ENCODE results near the gene RPL41. TPM values are rescaled to one million over a fixed set of nuclear protein-coding genes. Genes with fewer than 3 reads are reported as not detected.

The RPL41 gene
- total and polyA plus RNA-seq, 9 of the 15 experiments (the other 6 are each of a cell fraction or from before 2014, with no cell fraction given), result 3,403 to 11,276 (median 5,604) TPM

DNA sequence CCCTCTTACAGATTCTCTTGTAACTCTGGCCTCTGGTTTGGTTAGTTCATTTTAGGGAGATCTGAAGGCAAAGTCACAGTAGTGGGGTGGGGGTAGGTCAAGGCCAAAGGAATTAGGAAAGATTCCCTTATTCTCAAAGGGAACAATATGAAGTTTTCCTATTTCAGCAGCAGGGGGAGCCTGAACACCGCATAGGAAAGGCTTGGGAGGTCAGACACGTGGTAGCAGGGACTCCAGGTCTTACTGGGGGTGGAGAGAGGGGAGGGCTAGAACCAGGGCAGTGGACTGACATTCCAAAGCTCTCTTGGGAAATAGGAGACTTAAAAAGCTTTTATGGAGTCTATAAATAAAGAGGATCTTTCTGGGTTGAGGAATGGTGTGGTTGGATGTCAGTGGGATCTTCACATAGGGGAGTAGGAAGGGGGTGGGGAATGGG, 2.9 kb downstream of the RPL41 start (continued):
- TF ChIP-seq, protein P1, sequence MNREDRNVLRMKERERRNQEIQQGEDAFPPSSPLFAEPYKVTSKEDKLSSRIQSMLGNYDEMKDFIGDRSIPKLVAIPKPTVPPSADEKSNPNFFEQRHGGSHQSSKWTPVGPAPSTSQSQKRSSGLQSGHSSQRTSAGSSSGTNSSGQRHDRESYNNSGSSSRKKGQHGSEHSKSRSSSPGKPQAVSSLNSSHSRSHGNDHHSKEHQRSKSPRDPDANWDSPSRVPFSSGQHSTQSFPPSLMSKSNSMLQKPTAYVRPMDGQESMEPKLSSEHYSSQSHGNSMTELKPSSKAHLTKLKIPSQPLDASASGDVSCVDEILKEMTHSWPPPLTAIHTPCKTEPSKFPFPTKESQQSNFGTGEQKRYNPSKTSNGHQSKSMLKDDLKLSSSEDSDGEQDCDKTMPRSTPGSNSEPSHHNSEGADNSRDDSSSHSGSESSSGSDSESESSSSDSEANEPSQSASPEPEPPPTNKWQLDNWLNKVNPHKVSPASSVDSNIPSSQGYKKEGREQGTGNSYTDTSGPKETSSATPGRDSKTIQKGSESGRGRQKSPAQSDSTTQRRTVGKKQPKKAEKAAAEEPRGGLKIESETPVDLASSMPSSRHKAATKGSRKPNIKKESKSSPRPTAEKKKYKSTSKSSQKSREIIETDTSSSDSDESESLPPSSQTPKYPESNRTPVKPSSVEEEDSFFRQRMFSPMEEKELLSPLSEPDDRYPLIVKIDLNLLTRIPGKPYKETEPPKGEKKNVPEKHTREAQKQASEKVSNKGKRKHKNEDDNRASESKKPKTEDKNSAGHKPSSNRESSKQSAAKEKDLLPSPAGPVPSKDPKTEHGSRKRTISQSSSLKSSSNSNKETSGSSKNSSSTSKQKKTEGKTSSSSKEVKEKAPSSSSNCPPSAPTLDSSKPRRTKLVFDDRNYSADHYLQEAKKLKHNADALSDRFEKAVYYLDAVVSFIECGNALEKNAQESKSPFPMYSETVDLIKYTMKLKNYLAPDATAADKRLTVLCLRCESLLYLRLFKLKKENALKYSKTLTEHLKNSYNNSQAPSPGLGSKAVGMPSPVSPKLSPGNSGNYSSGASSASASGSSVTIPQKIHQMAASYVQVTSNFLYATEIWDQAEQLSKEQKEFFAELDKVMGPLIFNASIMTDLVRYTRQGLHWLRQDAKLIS (CRISPR knock-in tag; IDR thresholded peaks at IDR 0.05), result no peak
- TF ChIP-seq RHOXF2B (CRISPR knock-in tag; conservative IDR thresholded peaks at IDR 0.05), result no peak
- no peak for TF ChIP-seq GATA2 (CRISPR knock-in tag; IDR thresholded peaks at IDR 0.05)
- TF ChIP-seq TOE1 (IDR thresholded peaks at IDR 0.05; ENCODE audit: borderline replicate concordance), result peak; percentile 64; the same call in 1 of the 2 replicates
- TF ChIP-seq TOE1 (CRISPR knock-in tag; IDR thresholded peaks at IDR 0.05; ENCODE audit: borderline replicate concordance, low read depth), result no peak
- TF ChIP-seq, protein P2, sequence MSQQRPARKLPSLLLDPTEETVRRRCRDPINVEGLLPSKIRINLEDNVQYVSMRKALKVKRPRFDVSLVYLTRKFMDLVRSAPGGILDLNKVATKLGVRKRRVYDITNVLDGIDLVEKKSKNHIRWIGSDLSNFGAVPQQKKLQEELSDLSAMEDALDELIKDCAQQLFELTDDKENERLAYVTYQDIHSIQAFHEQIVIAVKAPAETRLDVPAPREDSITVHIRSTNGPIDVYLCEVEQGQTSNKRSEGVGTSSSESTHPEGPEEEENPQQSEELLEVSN (IDR thresholded peaks at IDR 0.05; ENCODE audit: borderline replicate concordance in 1 of 2, extremely low read depth in 1 of 2, insufficient read depth in 1 of 2, insufficient read length in 1 of 2, low read depth in 1 of 2, low read length in 1 of 2, poor library complexity in 1 of 2, severe bottlenecking in 1 of 2), result peak in 1 of 2 experiments; percentile 35
- peak in 1 of 2 experiments; percentile 63; a peak in 1 of 4 replicates for TF ChIP-seq HDAC1 (IDR thresholded peaks at IDR 0.05)
- TF ChIP-seq, protein P3, sequence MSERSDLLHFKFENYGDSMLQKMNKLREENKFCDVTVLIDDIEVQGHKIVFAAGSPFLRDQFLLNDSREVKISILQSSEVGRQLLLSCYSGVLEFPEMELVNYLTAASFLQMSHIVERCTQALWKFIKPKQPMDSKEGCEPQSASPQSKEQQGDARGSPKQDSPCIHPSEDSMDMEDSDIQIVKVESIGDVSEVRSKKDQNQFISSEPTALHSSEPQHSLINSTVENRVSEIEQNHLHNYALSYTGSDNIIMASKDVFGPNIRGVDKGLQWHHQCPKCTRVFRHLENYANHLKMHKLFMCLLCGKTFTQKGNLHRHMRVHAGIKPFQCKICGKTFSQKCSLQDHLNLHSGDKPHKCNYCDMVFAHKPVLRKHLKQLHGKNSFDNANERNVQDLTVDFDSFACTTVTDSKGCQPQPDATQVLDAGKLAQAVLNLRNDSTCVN (CRISPR knock-in tag; IDR thresholded peaks at IDR 0.05), result no peak
- TF ChIP-seq BRD9 (IDR thresholded peaks at IDR 0.05; ENCODE audit: low read depth, partially characterized antibody), result peak; percentile 80
- no peak for TF ChIP-seq PRPF4 (IDR thresholded peaks at IDR 0.05; ENCODE audit: insufficient read depth, low read depth, low read length, poor library complexity, severe bottlenecking)
- TF ChIP-seq GTF2E2 (tag; IDR thresholded peaks at IDR 0.05), result no peak
- peak; percentile 86 for TF ChIP-seq RAD51 (IDR thresholded peaks at IDR 0.05; ENCODE audit: borderline replicate concordance, low read depth)
- peak; percentile 64; the same call in 1 of the 2 replicates for TF ChIP-seq XRCC5 (IDR thresholded peaks at IDR 0.05; ENCODE audit: low read depth, low read length)
- TF ChIP-seq NCOR1 (IDR thresholded peaks at IDR 0.05), result no peak
- peak; percentile 50; the same call in 1 of the 2 replicates for TF ChIP-seq NR2C1 (IDR thresholded peaks at IDR 0.05)
- peak; percentile 41; the same call in 1 of the 2 replicates for TF ChIP-seq NR2C1 (tag; IDR thresholded peaks at IDR 0.05)
- peak; percentile 47; the same call in 1 of the 2 replicates for TF ChIP-seq JUN (IDR thresholded peaks at IDR 0.05; ENCODE audit: borderline replicate concordance, low read depth, low read length)
- TF ChIP-seq JUN (CRISPR knock-in tag; IDR thresholded peaks at IDR 0.05; ENCODE audit: borderline replicate concordance), result no peak

All from K562 (cell line).